ENCODE results near the gene SAFB. TPM values are rescaled to one million over a fixed set of nuclear protein-coding genes. Genes with fewer than 3 reads are reported as not detected.

The SAFB gene
- total and polyA plus RNA-seq, 9 donors = 24.7 to 101 (median 90.7) TPM

DNA sequence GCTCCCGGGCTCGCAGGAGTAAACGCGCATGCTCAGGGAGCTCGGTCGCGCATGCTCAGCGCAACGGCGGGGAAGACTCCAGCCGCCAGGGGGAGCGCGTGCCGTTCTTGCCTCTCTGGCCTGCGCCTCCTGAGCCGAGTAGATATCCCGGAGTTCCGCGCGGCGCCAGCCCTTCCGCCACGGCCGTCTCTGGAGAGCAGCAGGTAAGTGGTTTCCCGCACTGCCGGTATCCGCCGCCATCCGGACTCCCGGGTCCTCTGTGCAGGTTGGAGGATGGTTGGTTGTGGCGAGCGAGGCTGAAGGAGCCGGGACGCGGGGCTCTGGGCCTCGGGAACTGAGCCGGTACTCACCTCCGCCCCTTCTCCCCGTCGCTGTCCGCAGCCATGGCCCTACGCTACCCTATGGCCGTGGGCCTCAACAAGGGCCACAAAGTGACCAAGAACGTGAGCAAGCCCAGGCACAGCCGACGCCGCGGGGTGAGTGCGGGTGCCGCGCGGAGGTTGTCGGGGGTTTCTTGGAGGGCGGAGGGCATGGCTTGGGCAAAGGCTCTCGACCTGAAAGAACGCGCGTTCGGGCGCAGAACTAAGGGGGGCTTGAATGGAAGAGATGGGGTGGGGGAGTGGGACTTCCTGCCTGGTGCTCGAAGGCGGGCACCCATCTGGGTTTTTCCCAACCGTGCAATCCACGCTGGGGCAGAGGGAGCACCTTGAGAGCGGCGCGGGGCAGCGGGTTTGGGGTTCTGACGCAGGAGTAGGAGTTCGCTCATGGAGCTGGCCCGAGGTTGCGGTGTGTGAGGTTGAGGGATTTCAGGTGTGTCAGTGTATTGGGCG lies 67.5 kb downstream of the SAFB start, which contains the start of gene RPL36:
TSS of gene RPL36 (plus strand) at position 171 of the 830 bp plus-strand sequence. CDS start at position 384, 213 bp downstream.
- peak within 1 kb of the TSS; percentile 97 for H3K27ac ChIP-seq (ENCODE audit: low read length)
- 1% methylated on average over 63 of the region's 73 CpGs for WGBS (ENCODE audit: insufficient coverage)
- DNase-seq = peak; percentile 98
- no peaks in the 10 kb centered on the region for H3K9me3 ChIP-seq (replicated peaks; ENCODE audit: control insufficient read depth, low read depth, low read length)
- H3K36me3 ChIP-seq (ENCODE audit: control insufficient read depth, insufficient read depth, low read length) = peaks cover 39% of the 10 kb centered on the region
- no peaks in the 10 kb centered on the region for H3K27me3 ChIP-seq (ENCODE audit: control insufficient read depth, insufficient read depth, low read length)
- H3K4me1 ChIP-seq (ENCODE audit: control insufficient read depth, insufficient read depth, low read length) = peaks cover 60% of the 10 kb centered on the region
- peak within 1 kb of the TSS; percentile 90 for H3K4me3 ChIP-seq (ENCODE audit: low read length)

DNA sequence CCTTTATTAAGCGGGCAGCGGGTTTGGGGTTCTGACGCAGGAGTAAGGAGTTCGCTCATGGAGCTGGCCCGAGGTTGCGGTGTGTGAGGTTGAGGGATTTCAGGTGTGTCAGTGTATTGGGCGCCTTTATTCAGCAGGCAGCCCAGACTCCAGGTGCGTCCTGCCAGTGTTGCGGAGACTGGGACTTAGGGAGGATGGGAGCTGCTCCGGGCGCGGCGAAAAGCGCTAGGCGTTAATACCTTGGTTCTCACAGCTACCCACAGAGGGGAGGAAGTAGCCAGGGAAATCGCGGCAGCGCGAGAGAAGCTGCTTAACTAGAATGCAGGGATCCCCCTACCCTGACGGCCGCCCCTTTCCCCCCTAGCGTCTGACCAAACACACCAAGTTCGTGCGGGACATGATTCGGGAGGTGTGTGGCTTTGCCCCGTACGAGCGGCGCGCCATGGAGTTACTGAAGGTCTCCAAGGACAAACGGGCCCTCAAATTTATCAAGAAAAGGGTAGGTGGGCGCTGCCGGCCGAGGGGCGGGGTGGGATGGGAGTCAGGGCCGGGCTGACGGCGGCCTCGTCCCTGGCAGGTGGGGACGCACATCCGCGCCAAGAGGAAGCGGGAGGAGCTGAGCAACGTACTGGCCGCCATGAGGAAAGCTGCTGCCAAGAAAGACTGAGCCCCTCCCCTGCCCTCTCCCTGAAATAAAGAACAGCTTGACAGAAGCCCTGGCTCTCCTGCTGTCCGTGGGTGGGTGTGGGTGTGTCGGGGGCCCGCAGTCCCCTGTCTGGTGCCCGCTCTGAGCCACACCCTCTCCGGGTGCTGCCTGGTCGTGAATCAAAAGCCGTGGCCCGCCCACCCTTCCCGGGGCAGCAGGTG lies 68.3 kb downstream of the SAFB start:
- DNase-seq = peak; percentile 87
- H3K9me3 ChIP-seq (replicated peaks; ENCODE audit: control insufficient read depth, low read depth, low read length) = no peaks in the 10 kb centered on the region
- peak overlapping the region; percentile 90 for H3K4me3 ChIP-seq (ENCODE audit: low read length)
- peaks cover 65% of the 10 kb centered on the region for H3K4me1 ChIP-seq (ENCODE audit: control insufficient read depth, insufficient read depth, low read length)
- peak overlapping the region; percentile 97 for H3K27ac ChIP-seq (ENCODE audit: low read length)
- no peaks in the 10 kb centered on the region for H3K27me3 ChIP-seq (ENCODE audit: control insufficient read depth, insufficient read depth, low read length)
- WGBS (ENCODE audit: insufficient coverage) = 5% methylated on average over 32 of the region's 54 CpGs
- H3K36me3 ChIP-seq (ENCODE audit: control insufficient read depth, insufficient read depth, low read length) = peaks cover 47% of the 10 kb centered on the region

DNA sequence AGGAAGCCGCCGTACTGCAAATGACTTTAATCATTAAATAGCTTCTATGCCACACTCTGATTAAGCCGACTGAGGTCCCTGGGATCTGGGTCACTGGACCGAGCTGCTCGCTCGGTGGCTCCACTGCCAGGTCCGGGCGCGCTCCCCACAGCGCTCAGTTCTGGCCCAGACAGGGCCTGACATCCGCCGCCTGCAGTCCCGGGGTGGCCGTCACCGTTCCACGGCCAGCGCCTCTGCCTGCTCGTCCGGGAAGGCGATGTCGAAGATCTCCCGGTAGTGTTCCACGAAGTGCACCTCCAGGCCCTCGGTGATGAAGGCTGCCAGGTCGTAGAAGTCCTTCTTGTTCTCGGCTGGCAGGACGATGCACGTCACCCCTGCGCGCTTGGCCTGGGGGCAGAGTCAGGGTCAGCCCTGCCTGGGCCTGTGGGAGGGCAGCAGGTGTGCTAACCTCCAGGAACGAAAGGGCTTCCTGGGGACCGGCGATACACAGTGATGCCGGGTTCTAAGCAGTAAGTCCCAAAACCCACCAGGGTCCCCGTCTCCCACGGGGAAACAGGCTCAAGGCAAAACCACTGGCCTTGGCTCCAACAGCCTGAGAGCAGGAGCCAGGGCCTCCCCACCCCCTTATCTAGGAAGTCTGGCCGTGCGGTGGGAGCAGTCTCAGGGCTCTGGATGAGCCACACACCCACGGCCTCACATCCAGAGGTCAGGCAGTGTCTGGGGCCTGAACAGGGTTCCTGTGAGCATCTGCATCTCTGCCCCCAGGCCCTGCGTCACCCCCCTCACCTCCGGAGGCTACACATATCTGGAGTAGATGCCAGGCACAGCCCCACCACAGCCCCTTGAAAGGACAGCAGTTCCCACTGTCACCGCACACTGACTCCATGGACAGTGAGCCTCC lies 69.2 kb downstream of the SAFB start:
- peaks cover 56% of the 10 kb centered on the region for H3K36me3 ChIP-seq (ENCODE audit: control insufficient read depth, insufficient read depth, low read length)
- no peaks in the 10 kb centered on the region for H3K9me3 ChIP-seq (replicated peaks; ENCODE audit: control insufficient read depth, low read depth, low read length)
- WGBS (ENCODE audit: insufficient coverage) = 58% methylated on average over 41 of the region's 42 CpGs
- DNase-seq = no peak
- no peaks in the 10 kb centered on the region for H3K27me3 ChIP-seq (ENCODE audit: control insufficient read depth, insufficient read depth, low read length)
- H3K27ac ChIP-seq (ENCODE audit: low read length) = peak overlapping the region; percentile 97
- peaks cover 63% of the 10 kb centered on the region for H3K4me1 ChIP-seq (ENCODE audit: control insufficient read depth, insufficient read depth, low read length)
- peak overlapping the region; percentile 90 for H3K4me3 ChIP-seq (ENCODE audit: low read length)

DNA sequence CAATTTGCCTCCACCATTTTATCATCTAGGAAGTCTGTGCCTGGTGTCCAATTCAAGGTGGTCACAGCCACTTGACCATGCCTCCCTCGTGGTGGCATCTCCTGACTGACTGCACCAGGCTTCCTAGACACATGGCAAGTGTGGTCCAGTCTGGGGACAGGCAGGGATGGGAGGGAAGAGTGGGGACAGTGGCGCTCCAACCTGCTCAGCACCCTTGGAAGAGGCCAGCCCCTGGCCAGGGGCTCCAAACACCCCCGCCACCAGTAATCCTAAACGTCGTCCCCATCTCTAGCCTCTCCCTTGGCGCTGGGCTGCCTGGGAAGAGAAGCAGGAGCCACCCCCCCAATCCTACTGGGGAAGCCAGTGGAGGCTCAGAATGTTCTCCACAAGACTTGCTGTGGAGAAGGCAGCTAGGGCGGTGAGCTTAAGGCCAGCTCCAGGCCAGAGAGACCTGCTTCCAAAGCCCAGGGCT lies 69.9 kb downstream of the SAFB start:
- H3K4me1 ChIP-seq (ENCODE audit: control insufficient read depth, insufficient read depth, low read length) = peaks cover 58% of the 10 kb centered on the region
- no peaks in the 10 kb centered on the region for H3K27me3 ChIP-seq (ENCODE audit: control insufficient read depth, insufficient read depth, low read length)
- no peaks in the 10 kb centered on the region for H3K9me3 ChIP-seq (replicated peaks; ENCODE audit: control insufficient read depth, low read depth, low read length)
- H3K36me3 ChIP-seq (ENCODE audit: control insufficient read depth, insufficient read depth, low read length) = peaks cover 58% of the 10 kb centered on the region
- no peak overlapping the region for H3K4me3 ChIP-seq (ENCODE audit: low read length)
- no CpG with 5 or more reads among the region's 7 CpGs for WGBS (ENCODE audit: insufficient coverage)
- no peak for DNase-seq
- H3K27ac ChIP-seq (ENCODE audit: low read length) = peak overlapping the region; percentile 75

DNA sequence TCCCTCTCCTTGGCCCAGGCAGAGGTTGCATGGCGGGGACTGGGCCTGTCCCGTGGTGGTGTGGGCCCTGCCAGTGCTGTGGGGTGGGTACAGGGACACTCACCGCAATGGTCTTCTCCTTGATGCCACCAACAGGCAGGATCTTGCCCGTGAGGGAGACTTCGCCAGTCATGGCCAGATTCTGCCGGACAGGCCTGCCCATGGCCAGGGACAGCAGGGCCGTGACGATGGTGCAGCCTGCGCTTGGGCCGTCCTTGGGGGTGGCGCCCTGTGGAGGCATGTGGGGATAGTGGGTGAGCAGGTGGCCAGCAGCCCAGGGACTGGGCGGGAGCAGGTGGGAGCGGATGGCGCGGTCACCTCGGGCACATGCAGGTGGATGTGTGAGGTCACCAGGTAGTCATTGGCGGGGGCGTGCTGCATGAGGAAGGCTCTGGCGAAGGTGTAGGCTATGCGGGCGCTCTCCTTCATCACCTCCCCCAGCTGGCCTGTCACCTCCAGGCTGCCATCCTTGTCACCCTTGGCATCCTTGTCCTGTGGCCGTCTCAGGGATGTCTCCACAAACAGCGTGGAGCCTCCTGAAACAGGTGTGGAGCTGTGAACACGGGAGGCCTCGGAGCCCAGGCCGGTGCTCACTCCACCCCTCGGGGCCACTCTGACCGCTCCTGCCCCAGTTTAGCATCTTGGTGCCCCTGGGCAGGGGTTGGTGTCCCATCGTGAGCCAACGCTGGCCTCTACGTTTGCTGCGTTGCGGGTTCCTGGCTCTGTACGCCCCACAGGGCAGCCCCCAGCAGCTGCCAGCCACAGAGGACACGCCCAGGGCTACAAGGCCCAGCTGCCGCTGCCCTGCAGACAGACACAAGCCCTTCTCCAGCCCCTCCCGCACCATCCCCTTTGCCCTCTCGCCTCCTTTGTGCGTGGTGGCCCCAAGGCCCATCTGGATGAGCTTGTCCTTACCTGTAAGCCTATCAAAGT lies 70.6 kb downstream of the SAFB start:
- WGBS (ENCODE audit: insufficient coverage) = 73% methylated on average over 28 of the region's 39 CpGs
- Histone ChIP-seq H3K27me3 (ENCODE audit: control insufficient read depth, insufficient read depth, low read length) (no peaks in the 10 kb centered on the region), H3K36me3 (ENCODE audit: control insufficient read depth, insufficient read depth, low read length) (peaks cover 62% of the 10 kb centered on the region), H3K27ac (ENCODE audit: low read length) (peak overlapping the region; percentile 75), H3K4me1 (ENCODE audit: control insufficient read depth, insufficient read depth, low read length) (peaks cover 58% of the 10 kb centered on the region), H3K9me3 (replicated peaks; ENCODE audit: control insufficient read depth, low read depth, low read length) (no peaks in the 10 kb centered on the region), H3K4me3 (ENCODE audit: low read length) (no peak overlapping the region)
- DNase-seq = peak; percentile 63

DNA sequence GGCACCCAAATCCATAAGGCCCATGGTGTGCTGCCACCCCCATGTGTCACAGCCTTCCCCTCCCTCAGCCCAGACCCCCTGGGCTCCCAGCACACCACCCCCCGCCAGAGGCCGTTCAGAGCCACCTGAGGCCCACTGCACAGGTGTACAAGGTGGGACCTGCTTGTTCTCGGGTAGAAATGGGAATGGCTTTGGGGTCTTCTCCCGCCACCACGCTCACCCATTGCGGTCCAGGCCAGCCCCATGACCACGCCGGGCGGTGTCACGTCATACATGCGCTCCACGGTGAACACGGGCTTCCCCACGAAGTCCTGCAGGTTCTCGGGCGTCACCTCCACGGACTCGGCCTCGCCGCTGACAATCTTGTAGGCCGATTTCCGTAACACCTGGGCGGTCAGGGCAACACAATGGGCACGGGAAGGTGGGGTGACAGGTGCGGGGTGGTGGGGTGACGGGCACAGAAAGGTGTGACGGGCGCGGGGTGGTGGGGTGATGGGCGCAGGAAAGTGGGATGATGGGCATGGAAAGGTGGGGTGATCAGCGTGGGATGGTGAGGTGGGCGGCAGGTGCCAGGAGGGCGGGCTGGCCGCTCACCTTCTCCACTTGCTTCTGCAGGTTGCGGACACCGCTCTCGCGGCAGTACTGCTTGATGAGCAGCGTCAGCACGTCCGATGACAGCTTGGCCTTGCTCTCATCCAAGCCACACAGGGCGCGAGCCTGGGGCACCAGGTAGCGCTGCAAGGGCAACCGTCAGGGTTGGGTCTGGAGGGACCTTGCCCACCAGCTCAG lies 71.5 kb downstream of the SAFB start:
- DNase-seq = no peak
- no peaks in the 10 kb centered on the region for H3K27me3 ChIP-seq (ENCODE audit: control insufficient read depth, insufficient read depth, low read length)
- no peak overlapping the region for H3K4me3 ChIP-seq (ENCODE audit: low read length)
- peaks cover 71% of the 10 kb centered on the region for H3K36me3 ChIP-seq (ENCODE audit: control insufficient read depth, insufficient read depth, low read length)
- peaks cover 58% of the 10 kb centered on the region for H3K4me1 ChIP-seq (ENCODE audit: control insufficient read depth, insufficient read depth, low read length)
- H3K9me3 ChIP-seq (replicated peaks; ENCODE audit: control insufficient read depth, low read depth, low read length) = no peaks in the 10 kb centered on the region
- 92% methylated on average over 43 of the region's 45 CpGs for WGBS (ENCODE audit: insufficient coverage)
- peak overlapping the region; percentile 23 for H3K27ac ChIP-seq (ENCODE audit: low read length)

DNA sequence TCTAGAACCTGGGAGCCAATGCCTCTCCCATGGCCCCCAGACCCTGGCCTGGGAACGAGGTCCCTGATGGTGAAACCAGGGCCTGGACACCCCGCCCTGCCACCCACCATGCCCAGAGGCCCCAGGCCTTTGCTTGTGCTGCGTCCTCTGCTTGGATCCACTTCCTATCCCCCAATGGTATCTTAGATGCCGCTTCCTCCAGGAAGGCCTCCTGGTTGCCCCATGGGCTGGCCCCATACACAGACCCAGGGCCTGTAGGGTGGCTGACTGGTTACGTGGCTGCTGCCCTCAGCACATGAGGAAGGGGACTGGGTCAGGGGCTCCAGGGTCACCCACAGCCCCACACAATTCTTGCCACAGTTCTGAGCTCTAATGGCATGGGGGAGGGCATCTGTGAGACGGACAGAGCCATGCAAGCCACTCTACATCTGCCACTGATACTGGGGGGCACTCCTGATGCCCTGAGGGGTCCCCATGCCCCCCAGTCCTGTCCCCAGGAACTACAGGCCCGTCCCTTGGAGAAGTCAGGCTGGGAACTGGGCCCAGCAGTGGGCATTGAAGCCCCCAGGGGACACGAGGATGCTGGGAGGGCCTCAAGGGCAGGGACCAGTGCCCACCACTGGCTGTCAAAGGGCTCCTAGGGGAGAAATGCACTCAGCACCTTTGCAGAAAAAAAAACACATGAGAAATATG lies 72.2 kb downstream of the SAFB start:
- Histone ChIP-seq H3K4me3 (ENCODE audit: low read length) (no peak overlapping the region), H3K27me3 (ENCODE audit: control insufficient read depth, insufficient read depth, low read length) (no peaks in the 10 kb centered on the region), H3K27ac (ENCODE audit: low read length) (peak overlapping the region; percentile 29), H3K36me3 (ENCODE audit: control insufficient read depth, insufficient read depth, low read length) (peaks cover 73% of the 10 kb centered on the region), H3K9me3 (replicated peaks; ENCODE audit: control insufficient read depth, low read depth, low read length) (no peaks in the 10 kb centered on the region), H3K4me1 (ENCODE audit: control insufficient read depth, insufficient read depth, low read length) (peaks cover 55% of the 10 kb centered on the region)
- WGBS (ENCODE audit: insufficient coverage) = 67% methylated on average over 7 of the region's 8 CpGs
- DNase-seq = no peak

DNA sequence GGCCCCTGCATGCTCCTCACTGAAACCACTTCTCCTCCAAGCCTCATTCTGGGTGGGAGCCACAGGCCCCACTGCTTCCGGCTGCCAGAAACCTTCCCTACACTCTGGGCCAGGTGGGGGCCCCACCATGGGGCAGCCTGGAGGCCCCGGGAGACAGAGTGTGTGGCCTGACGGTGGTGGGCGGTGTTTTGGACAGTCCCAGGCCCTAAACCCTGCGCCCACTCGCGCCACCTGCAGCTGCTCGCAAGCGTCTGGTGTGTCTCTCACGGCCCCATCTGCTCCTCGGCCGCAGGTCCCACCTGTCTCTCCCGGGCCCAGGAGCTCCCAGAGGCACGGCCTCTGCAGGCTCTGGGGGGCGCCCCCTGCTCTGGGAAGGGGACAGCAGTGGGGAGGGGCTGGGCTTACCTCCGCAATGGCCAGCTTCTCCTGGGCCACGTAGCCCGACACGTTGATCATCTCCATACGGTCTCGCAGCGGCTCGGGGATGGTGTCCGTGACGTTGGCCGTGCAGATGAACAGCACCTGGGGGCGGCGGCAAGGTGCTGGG lies 72.8 kb downstream of the SAFB start:
- Histone ChIP-seq H3K4me3 (ENCODE audit: low read length) (no peak overlapping the region), H3K27me3 (ENCODE audit: control insufficient read depth, insufficient read depth, low read length) (no peaks in the 10 kb centered on the region), H3K9me3 (replicated peaks; ENCODE audit: control insufficient read depth, low read depth, low read length) (no peaks in the 10 kb centered on the region), H3K4me1 (ENCODE audit: control insufficient read depth, insufficient read depth, low read length) (peaks cover 54% of the 10 kb centered on the region), H3K36me3 (ENCODE audit: control insufficient read depth, insufficient read depth, low read length) (peaks cover 79% of the 10 kb centered on the region), H3K27ac (ENCODE audit: low read length) (peak overlapping the region; percentile 29)
- WGBS (ENCODE audit: insufficient coverage) = 71% methylated on average over 24 of the region's 28 CpGs
- peak; percentile 50 for DNase-seq

Measured in muscle of leg (tissue), 11 donors.